Mesenteric fat pad (tissue), 1 donor: ENCODE data around the gene SELENOV. TPM values are rescaled to one million over a fixed set of nuclear protein-coding genes. Genes with fewer than 3 reads are reported as not detected.

Experiments used
- DNase-seq: peaks from one replicate; pipeline ENCODE4 v3.0.0-alpha.2; 2020; ENCODE audit warnings: low spot score
- total RNA-seq: library from RNA; stranded (reverse); fragmentation: NEBNext Ultra II Directional; extraction: Animal tissue kit (Norgen Biotek cat#: 25700); gene quantifications from one replicate; pipeline ENCODE4 v1.2.1, GENCODE V29; 2021
- donor health status: DM: yes; HTN: yes; CAD: no.

SELENOV gene
- total RNA-seq, 1 donor from 2014 or later, result not detected

DNA sequence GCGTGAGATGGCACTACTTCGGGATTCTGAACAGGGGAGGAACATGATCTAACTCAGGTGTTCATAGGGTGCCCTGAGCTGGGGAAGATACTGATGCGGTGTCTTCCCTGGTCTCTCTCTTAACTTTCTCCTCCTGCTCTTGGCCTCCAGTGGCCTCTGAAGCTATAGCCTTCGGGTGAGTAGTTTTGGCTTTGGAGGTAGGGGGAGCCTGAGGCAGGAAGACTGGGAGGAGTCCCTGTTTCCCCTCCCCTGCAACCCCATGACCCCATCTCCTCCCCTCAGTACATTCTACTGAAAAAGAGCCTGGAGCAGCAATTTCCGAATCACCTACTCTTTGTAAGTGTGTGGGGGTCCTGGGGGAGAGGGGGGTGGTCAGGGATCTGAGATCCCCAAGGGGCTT is 3.5 kb downstream of the SELENOV start:
- DNase-seq, result no peak

- DNase-seq, result no peak
Measured at GRCh38 chr19:39518975-39519374, 4.0 kb downstream of the SELENOV start.

DNA sequence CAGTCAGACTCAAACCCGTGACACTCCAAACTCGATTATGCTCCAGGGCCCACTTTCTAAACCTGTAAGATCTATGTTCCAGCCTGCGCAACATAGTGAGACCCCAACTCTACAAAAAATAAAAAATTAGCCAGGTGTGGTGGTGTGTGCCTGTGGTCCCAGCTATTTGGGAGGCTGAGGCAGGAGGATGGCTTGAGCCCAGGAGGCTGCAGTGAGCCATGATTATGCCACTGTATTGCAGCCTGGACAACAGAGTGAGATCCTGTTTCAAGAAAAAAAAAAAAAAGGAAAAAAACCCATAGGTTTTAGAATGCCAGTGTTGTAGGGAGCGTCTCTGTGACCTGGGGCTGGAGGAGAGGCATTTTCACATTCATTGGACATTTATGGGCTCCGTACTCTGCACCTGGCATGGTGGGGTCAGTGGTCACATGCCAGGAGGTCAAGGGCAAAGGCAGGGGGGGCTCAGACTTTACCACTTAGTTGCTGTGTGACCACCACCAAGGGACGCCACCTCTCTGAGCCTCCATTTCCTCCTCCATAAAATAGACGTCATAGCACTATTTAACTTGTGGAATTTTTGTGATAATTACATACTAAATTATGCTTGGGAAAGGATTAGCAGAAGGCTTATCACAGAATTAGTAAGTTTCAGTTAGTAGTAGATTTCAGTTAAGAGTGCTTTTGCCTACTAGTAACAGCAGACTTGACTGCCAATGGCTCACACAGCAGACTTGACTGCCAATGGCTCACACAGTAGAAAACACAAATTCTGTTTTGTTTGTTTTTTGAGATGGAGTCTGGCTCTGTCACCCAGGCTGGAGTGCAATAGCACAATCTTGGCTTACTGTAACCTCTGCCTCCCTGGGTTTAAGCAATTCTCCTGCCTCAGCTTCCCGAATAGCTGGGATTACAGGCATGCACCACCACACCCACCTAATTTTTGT is 5.9 kb downstream of the SELENOV start:
- no peak for DNase-seq

DNA sequence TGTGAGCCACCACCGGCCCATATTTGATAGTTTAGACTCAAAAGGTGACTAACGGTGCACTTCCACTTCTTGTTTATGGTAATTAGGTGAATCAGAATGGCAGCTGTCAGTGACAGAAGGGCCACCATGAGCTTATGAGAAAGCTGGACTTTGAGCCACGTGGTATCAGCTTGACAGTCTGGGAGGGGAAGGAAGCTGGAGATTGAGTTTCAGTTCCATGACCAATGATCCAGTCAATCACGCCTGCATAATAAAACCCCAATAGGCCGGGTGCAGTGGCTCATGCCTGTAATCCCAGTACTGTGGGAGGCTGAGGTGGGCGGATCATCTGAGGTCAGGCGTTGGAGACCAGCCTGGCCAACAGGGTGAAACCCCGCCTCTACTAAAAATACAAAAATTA is 9.6 kb downstream of the SELENOV start:
- no peak for DNase-seq

DNA sequence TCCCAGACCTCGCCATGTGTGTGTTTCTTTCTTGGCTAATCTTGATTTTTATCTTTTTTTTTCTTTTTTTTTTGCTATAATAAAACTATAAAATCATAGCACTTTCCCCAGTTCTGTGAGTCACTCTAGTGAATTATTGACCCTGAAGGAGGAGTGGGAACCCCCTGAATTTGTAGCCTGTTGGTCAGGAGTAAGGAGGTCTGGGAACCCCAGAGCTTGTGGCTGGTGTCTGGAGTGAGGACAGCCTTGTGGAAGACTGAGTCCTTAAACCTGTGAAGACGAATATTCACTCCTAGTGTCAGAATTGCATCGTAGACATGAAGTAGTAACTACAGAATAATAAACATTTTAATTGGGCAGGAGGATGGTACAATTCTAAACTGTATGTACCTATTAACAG is 10.3 kb downstream of the SELENOV start:
- no peak for DNase-seq

GRCh38 chr19:39531834-39532232 is 16.9 kb downstream of the SELENOV start:
- DNase-seq, result no peak

DNA sequence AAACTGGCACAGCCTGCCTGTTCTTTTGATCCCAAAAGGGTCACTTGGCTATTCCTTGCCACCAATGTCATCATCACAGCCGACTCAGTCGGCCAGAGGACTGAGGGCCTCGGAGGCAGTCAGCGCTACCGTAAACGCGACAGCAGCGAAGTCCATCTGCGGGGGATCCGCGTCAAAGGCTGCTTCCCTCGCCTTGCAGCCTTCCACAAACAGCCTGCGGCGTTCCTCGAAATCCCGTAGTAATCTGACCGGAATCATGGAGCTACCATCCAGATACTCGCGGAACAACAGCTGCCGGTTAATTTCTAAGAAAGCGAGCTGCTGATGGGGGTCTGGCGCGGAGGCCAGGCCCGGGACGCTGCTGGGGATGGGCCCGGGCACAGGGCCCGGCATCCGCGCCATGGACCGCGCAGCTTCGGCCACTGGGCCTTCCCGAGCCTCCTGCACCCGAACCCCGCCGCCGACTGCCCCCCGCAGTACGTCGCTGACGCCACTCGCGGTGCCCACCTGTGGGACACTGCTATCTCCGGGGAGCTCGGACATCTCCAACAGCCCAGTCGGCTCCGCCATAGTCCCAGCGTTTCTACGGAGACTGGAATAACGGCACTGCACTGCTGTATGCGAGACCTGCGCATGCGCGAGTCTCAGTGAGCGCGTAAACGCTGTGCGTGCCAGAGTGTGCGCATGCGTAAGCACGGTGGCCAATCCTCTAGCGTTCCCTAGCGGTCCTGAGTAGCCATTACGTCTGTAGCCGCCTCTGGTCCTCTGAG is 17.5 kb downstream of the SELENOV start, which contains the start of gene EID2B:
Gene EID2B (minus strand): TSS at position 620 of the 770 bp plus-strand sequence. CDS start 50 bp downstream, at position 570.
- peak; percentile 99 for DNase-seq

GRCh38 chr19:39533003-39533512 is 18.1 kb downstream of the SELENOV start:
- no peak for DNase-seq

GRCh38 chr19:39533791-39534190 is 18.9 kb downstream of the SELENOV start:
- DNase-seq, result no peak

GRCh38 chr19:39539165-39539517 is 24.2 kb downstream of the SELENOV start:
- DNase-seq, result no peak

DNA sequence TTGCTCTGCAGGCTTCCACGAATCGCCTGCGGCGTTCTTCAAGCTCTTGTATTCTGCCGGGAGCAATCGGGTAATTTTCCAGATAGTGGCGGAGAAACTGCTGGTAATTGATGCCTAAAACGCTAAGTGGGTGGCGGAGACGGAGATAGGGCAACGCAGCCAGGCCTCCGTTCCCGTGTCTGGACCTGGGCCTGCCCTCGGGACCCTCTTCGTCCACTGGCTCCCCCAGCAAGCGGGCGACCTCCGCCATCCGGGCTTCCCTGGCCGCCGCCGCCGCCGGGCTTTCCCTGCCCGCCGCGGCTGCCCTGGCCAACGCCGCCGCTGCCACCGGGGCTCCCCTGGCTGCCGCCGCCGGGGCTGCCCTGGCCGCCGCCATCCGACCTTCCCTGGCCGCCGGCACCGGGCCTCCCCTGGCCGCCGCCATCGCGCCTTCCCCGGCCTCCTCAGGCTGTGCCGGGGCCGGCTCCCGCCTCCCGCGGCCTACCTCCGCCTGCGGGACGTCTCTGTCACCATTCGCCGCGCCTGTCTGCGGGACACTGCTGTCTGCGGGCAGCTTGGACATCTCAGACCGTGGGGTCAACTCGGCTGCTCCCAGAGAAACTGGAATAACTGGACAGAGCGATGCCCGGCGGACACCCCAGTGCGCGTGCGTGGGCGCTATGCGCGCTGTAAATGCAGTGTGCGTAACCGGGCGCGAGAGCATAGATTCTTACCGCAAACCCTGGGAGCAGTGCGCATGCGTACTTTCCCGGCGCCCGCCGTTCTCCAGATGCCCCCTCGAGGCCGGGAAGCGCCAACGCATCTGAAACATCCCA is 24.8 kb downstream of the SELENOV start, which contains the start of gene EID2:
Gene EID2 (minus strand): TSS at position 644 of the 815 bp plus-strand sequence. CDS start 82 bp downstream, at position 562.
- DNase-seq, result peak; percentile 99

DNA sequence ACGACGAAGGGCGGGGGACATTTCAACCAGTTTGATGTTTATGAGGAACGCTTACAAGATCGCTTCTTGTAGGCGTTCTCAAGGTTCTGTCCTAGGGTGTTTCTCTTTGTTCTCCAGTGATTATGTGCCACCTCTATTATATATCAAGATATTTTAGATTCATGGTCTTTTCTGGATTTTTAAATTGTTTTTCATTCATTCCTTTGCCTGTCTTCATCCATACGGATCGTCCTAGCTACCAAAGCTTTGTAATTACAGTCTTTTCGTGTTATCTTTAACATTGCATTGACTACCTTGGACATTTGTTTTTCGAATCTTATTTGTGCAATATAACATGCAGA is 25.4 kb downstream of the SELENOV start:
- no peak for DNase-seq

DNA sequence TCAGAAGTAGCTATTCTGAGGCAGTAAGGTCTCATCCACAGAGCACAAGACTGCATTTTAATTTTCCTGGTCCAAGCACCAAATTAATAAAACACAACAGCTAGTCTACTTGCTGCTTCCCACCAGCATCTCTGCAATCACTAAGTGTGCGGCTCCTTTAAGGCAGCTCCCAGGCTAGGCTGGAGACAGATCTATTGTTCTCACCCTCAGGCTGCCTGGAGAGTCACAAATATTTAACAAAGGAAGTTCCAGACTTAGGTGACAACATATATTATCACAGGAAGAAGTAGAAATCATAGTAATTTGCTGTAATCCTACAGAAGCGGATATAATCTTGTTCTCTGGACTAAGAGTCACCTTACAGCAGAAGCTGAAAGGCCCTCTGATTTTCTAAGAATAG is 27.3 kb downstream of the SELENOV start:
- no peak for DNase-seq

GRCh38 chr19:39543477-39543857 is 28.5 kb downstream of the SELENOV start:
- no peak for DNase-seq

- DNase-seq, result no peak
Measured at GRCh38 chr19:39544226-39544903, 29.4 kb downstream of the SELENOV start.

DNA sequence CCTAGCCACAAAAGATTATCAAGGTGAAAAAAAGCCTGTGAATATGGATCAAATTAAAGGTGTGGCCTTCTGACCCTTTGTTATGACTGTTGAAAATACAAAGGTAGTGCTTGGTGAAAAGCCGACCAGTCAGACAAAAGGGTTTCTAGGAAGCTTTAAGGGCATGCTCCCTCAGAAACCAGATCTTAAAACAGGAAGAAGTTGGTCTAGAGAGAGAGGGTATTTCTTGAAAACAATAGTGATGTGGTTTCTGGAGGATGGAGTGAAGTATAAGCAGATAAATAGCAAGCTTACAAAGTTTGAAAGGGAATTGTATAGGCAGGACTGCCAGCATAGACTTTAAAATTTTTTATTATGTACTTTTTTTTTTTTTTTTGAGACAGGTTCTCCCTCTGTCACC is 30.0 kb downstream of the SELENOV start:
- no peak for DNase-seq

DNA sequence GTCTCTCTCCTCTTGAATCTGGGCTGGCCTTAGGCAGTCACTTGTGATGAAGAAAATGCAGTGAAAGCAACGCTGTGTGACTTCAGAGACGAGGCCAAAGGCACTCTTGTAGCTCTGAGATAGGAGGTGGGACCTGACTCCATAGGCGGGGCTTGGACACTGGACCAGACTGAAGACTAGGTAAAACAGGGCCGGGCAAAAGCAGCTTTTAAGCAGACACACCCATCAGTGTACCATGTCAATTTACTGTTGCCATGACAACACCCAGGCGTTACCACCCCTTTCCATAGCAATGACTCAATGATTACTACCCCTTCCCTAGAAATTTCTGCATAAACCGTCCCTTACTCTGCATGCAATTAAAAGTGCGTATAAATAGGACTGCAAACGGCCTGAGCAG is 31.7 kb downstream of the SELENOV start:
- DNase-seq, result no peak

DNA sequence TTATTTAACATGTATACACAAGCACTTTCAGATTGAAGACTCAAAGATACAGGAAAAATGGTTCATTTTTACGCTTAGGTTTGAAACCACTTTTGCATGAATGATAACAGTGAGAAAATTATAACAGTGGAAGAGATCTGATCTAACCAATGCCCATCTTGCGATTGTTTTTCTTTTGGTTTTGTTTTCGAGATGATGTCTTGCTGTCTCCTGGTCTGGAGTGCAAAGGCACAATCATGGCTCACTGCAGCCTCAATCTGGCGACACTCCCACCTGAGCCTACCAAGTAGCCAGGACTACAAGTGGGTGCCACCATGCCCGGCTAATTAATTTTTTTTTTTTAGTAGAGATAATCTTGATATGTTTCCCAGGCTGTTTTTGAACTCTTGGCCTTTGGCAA is 35.3 kb downstream of the SELENOV start:
- DNase-seq, result no peak

DNA sequence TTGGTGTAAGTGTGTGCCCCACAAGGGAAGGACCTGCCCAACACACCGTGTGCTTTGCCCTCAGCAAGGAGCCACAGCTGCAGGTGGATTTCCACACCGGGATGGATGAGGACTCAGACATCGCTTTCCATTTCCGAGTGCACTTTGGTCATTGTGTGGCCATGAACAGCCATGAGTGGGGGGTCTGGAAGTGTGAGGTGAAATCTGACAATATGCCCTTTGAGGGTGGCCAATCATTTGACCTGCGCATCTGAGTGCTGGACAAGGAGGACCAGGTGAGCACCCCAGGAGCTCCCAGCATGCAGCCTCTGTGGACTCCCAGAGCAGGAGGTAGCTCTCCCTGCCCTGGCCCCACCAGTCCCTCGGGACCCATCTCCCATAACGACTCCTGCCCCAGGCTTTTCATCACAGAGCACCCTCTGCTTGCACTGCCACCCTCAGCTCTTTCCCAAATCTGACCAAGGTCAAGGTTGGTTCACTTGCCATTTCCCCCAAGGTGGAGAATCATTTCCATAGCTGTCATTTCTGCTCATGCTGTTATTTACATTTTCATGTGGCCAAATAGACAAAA is 38.2 kb downstream of the SELENOV start:
- DNase-seq, result no peak

DNA sequence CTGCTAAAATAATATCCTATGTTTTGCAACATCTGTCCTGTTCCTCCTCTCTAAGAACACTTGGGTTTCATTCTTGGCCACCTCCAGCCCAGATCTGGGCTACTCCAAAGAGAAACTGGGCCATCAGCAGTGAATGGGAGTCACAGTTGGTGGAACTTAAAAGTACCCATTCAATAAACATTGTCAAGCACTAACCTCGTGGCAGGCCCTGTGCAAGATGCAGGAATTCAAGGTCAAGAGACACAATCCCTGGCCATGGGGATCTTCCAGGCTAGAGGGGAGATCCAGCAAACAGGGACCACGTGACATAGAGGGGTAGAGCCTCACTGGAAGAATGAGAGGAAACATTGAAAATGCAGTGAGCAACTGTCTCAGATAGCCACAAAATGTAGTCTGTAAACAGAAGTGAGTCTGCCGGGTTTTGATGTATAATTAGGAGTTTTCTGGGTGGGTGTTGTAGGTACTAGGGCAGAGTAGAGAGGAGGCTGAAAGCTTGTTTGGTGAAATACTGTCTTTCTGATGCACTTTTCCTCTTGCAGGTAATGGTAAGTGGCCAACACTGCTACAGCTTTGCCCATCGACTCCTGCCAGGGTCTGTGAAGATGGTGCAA is 39.9 kb downstream of the SELENOV start:
- DNase-seq, result no peak
